Mesothelial cell of epicardium (in vitro differentiated cells): ENCODE data around the gene RFTN1. TPM values are rescaled to one million over a fixed set of nuclear protein-coding genes. Genes with fewer than 3 reads are reported as not detected.
A peak's percentile ranks its signal among the peaks of the same experiment; 100 is the strongest.

Experiments
- DNase-seq, 2 experiments: peaks; one replicate each; pipeline ENCODE4 v3.0.0; 2021; ENCODE audit warnings: low spot score in 2 of 2; ENCODE audit not compliant: unreplicated experiment in 2 of 2
- H3K27ac Mint-ChIP-seq: 2 replicates; pipeline ENCODE4 v1.8.0; 2021; ENCODE audit warnings: mixed read lengths
- H3K27me3 Mint-ChIP-seq: 2 replicates; pipeline ENCODE4 v1.8.0; 2021; ENCODE audit warnings: low read depth, mixed read lengths
- H3K36me3 Mint-ChIP-seq: 2 replicates; pipeline ENCODE4 v1.8.0; 2021; ENCODE audit warnings: mixed read lengths
- H3K4me1 Mint-ChIP-seq: 2 replicates; pipeline ENCODE4 v1.8.0; 2021; ENCODE audit warnings: mixed read lengths
- H3K4me3 Mint-ChIP-seq: 2 replicates; pipeline ENCODE4 v1.8.0; 2021; ENCODE audit warnings: mild to moderate bottlenecking, moderate library complexity, mixed read lengths
- H3K9me3 Mint-ChIP-seq: 2 replicates; pipeline ENCODE4 v1.8.0; 2021; ENCODE audit warnings: mixed read lengths
- CTCF ChIP-seq: fragments of 200-600 bp; sonication (generic); IDR thresholded peaks from one replicate; pipeline ENCODE4 v1.5.0; 2021; ENCODE audit warnings: antibody characterized with exemption; ENCODE audit not compliant: unreplicated experiment
- total RNA-seq: library from RNA; stranded (reverse); gene quantifications from 3 replicates; pipeline ENCODE4 v1.2.1, GENCODE V29; 2021

The RFTN1 gene
- total RNA-seq, 1 donor from 2014 or later = 10.0 TPM

GRCh38 chr3:16270855-16271254 is 242.6 kb downstream of the RFTN1 start:
- no peak for DNase-seq
- no peaks in the 10 kb centered on the region for H3K9me3 Mint-ChIP-seq
- H3K36me3 Mint-ChIP-seq = peaks cover 5% of the 10 kb centered on the region
- no peak for TF ChIP-seq CTCF
- H3K4me1 Mint-ChIP-seq = peaks cover 15% of the 10 kb centered on the region
- H3K27me3 Mint-ChIP-seq = no peaks in the 10 kb centered on the region
- H3K27ac Mint-ChIP-seq = no peak overlapping the region
- H3K4me3 Mint-ChIP-seq = no peak overlapping the region

GRCh38 chr3:16266714-16267113 is 246.8 kb downstream of the RFTN1 start:
- no peak overlapping the region for H3K4me3 Mint-ChIP-seq
- peaks cover 2% of the 10 kb centered on the region for H3K36me3 Mint-ChIP-seq
- peaks cover 25% of the 10 kb centered on the region for H3K4me1 Mint-ChIP-seq
- no peaks in the 10 kb centered on the region for H3K9me3 Mint-ChIP-seq
- DNase-seq = no peak
- peak overlapping the region; percentile 22 for H3K27ac Mint-ChIP-seq
- no peak for TF ChIP-seq CTCF
- no peaks in the 10 kb centered on the region for H3K27me3 Mint-ChIP-seq

Other genes with a start within 250 kb of the RFTN1 start
- gene DPH3, start 248.8 kb downstream of the RFTN1 start, total RNA-seq = 15.4 to 19.3 TPM (median 17.2 TPM) in 3 replicates
- gene OXNAD1, start 248.5 kb downstream of the RFTN1 start, total RNA-seq = 10.6 to 13.2 TPM (median 12.3 TPM) in 3 replicates
- gene DAZL, start 91.7 kb upstream of the RFTN1 start, total RNA-seq = not detected in 3 replicates